Right atrium auricular region (tissue), 2 donors: ENCODE results near the gene GUCA2A. TPM values are rescaled to one million over a fixed set of nuclear protein-coding genes. Genes with fewer than 3 reads are reported as not detected.

Experiments used
- DNase-seq: peaks from one replicate; pipeline ENCODE4 v3.0.0-alpha.2; 2019; ENCODE audit warnings: low spot score
- H3K27ac ChIP-seq, 2 donors: fragments of 200-600 bp; sonication (generic); 1 replicate in 1 of 2; 2 replicates in 1 of 2; pipeline ENCODE4 v1.5.1; 2016 to 2019
- H3K27me3 ChIP-seq, 2 donors: fragments of 200-600 bp; sonication (generic); one replicate each; pipeline versions ENCODE4 v1.5.1 to v1.6.0; 2017 to 2019
- H3K36me3 ChIP-seq: fragments of 200-600 bp; sonication (generic); one replicate; pipeline ENCODE4 v1.5.1; 2016
- H3K4me1 ChIP-seq, 2 donors: fragments of 200-600 bp; sonication (generic); one replicate each; pipeline versions ENCODE4 v1.5.1 to v1.6.0; 2017 to 2019
- H3K4me3 ChIP-seq, 2 donors: fragments of 200-600 bp; sonication (generic); 1 replicate in 1 of 2; 2 replicates in 1 of 2; pipeline ENCODE4 v1.5.1; 2017 to 2019; ENCODE audit warnings: mild to moderate bottlenecking in 1 of 2, moderate library complexity in 1 of 2
- H3K9me3 ChIP-seq, 2 donors: fragments of 200-600 bp; sonication (generic); one replicate each; pipeline ENCODE4 v1.5.1; 2019
- total RNA-seq, 2 donors: library from RNA; depleted of rRNA; stranded (reverse); fragments of >200 nt; gene quantifications; one replicate each; pipeline ENCODE4 v1.1.0, GENCODE V29; 2016
- TF ChIP-seq, protein P1 (sequence below), 2 donors: fragments of 200-600 bp; sonication (generic); IDR thresholded peaks; one replicate each; pipeline ENCODE4 v1.5.1; 2019; ENCODE audit warnings: antibody characterized with exemption in 2 of 2

Gene GUCA2A
- total RNA-seq, 2 donors from 2014 or later, result not detected

DNA sequence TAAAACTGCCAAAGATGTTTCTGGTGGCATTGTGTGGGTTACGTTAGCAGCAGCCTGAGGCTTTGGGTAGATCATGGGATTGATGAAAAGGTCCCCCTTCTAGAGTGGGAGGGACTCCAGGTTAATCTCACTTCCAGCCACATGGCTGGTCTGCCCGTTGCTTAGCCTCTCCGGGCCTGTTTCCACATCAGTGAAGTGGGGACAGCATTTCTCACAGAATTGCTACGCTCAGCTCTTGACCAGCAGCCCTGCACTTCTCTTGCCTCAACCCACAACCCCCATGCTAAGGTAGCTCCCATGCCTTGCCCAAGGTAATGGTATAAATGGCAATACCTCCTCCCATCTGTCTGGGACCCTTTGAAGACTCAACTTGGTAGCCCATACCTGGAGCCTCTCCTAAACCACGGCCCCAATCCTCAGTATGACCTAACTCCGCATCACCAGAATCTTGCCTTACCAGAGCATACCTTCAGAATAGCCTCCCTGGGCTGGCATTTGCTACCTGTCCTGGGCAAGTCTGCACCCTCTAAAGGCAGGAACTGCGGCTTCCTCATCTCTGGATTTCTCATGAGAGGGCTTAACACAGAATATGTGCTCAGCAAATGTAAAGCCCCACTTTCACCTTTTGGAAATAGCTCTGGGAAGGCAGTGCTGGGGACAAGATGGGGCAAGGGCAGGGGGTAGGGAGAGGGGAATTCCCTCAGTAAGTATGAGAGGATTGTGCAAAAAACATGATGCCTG, 10.9 kb upstream of the GUCA2A start:
- H3K36me3 ChIP-seq, result peaks cover under 1% of the 10 kb centered on the region
- no peak overlapping the region for H3K4me3 ChIP-seq
- TF ChIP-seq, protein P1, sequence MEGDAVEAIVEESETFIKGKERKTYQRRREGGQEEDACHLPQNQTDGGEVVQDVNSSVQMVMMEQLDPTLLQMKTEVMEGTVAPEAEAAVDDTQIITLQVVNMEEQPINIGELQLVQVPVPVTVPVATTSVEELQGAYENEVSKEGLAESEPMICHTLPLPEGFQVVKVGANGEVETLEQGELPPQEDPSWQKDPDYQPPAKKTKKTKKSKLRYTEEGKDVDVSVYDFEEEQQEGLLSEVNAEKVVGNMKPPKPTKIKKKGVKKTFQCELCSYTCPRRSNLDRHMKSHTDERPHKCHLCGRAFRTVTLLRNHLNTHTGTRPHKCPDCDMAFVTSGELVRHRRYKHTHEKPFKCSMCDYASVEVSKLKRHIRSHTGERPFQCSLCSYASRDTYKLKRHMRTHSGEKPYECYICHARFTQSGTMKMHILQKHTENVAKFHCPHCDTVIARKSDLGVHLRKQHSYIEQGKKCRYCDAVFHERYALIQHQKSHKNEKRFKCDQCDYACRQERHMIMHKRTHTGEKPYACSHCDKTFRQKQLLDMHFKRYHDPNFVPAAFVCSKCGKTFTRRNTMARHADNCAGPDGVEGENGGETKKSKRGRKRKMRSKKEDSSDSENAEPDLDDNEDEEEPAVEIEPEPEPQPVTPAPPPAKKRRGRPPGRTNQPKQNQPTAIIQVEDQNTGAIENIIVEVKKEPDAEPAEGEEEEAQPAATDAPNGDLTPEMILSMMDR (IDR thresholded peaks at IDR 0.05), result no peak
- H3K27ac ChIP-seq, result no peak overlapping the region
- H3K4me1 ChIP-seq, result peaks cover 0 to 56% of the 10 kb centered on the region in 2 donors
- H3K9me3 ChIP-seq, result no peaks in the 10 kb centered on the region
- DNase-seq, result no peak
- no peaks in the 10 kb centered on the region for H3K27me3 ChIP-seq

- Histone ChIP-seq H3K4me1 (peaks cover 0 to 47% of the 10 kb centered on the region in 2 donors), H3K4me3 (no peak overlapping the region), H3K27ac (peak overlapping the region; percentile 75 to 85), H3K27me3 (no peaks in the 10 kb centered on the region), H3K36me3 (no peaks in the 10 kb centered on the region), H3K9me3 (no peaks in the 10 kb centered on the region)
- no peak for DNase-seq
- TF ChIP-seq, protein P1 (IDR thresholded peaks at IDR 0.05), result no peak
These were observed 9.6 kb upstream of the GUCA2A start for GRCh38 chr1:42173961-42174735.

DNA sequence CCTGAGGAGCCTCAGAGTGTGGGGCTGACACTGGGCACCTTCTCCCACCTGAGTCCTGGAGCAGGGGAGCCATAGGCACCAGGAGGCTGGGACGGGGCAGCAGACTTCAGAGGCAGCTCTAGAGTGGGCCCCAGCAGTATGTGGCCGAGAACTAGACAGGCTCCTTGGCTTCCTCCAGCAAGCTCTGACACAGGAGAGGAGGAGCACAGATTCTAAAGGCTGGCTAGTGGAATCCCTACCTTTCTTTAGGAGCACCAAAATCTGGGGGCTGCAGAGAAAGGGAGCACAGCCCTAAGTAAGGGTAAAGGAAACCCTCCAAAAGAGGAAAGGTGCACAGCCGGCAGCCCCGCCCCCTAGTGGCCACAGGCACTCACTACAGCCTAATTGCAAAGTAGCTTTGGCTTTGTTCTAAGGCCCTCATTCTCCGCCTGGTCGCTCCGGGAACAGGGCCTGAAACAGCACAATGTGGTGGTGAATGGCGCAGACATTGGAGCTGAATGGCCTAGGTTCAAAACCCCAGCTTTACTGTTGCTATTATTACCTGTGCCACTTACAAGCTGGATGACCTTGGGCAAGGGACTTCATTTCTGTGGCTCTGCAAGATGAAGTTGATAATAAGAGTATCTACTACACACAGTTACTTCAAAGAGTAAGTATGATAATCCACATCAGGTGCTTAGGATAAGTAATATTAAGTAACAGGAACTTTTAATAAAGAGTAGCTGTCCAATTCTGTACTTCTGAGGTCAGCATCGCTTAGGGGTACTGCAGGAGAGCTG, 8.8 kb upstream of the GUCA2A start:
- no peak for DNase-seq
- TF ChIP-seq, protein P1 (IDR thresholded peaks at IDR 0.05), result peak; percentile 96 to 98
- no peaks in the 10 kb centered on the region for H3K36me3 ChIP-seq
- H3K4me3 ChIP-seq, result no peak overlapping the region
- no peaks in the 10 kb centered on the region for H3K27me3 ChIP-seq
- peaks cover 0 to 39% of the 10 kb centered on the region in 2 donors for H3K4me1 ChIP-seq
- no peaks in the 10 kb centered on the region for H3K9me3 ChIP-seq
- H3K27ac ChIP-seq, result peak overlapping the region; percentile 75 to 85

GRCh38 chr1:42172381-42173133, 8.0 kb upstream of the GUCA2A start:
- Histone ChIP-seq H3K36me3 (no peaks in the 10 kb centered on the region), H3K9me3 (no peaks in the 10 kb centered on the region), H3K27me3 (no peaks in the 10 kb centered on the region), H3K4me1 (peaks cover 0 to 31% of the 10 kb centered on the region in 2 donors), H3K27ac (peak overlapping the region; percentile 75 to 85), H3K4me3 (no peak overlapping the region)
- TF ChIP-seq, protein P1 (IDR thresholded peaks at IDR 0.05), result no peak
- DNase-seq, result no peak

DNA sequence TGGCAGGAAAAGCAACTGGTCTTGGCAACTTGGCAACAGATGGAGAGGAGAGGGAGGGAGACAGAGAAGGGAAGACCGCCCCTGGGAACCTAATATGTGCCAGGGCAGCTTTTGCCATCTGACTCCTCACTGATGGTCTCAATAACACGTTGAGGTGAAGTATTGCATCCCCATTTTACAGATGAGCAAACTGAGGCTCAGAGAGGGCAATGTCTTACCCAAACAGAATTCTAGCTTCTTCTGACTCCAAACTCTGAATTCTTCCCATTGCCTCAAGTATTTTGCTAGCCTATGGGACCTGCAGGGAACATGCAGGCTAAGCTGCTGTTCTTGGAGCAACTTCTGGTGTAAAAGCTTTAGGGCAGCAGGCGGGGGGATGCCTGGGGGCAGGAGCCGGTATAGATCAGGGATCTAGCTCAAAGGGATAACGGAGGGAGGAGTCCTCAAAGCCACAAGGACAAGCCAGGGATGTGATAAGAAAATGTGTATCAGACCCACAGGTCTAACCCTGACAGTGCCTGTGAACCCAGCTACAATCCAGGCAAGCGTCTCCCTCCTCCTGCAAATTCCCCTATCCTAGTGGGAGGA, 7.2 kb upstream of the GUCA2A start:
- DNase-seq, result no peak
- Histone ChIP-seq H3K27me3 (no peaks in the 10 kb centered on the region), H3K27ac (peak overlapping the region; percentile 75 to 85), H3K4me1 (peaks cover 0 to 27% of the 10 kb centered on the region in 2 donors), H3K36me3 (no peaks in the 10 kb centered on the region), H3K4me3 (no peak overlapping the region), H3K9me3 (no peaks in the 10 kb centered on the region)
- TF ChIP-seq, protein P1 (IDR thresholded peaks at IDR 0.05), result no peak
